Right lobe of liver (tissue), 6 donors: ENCODE measurements around the gene MEF2A. TPM values are rescaled to one million over a fixed set of nuclear protein-coding genes. Genes with fewer than 3 reads are reported as not detected.

Experiments used
- ATAC-seq, 4 donors: fragments of 200-7000 bp; cut with Tn5 transposase; one replicate each; pipeline ENCODE4 v1.9.1; 2020; ENCODE audit warnings: mild to moderate bottlenecking in 4 of 4, moderate library complexity in 4 of 4
- DNase-seq, 3 donors: peaks; one replicate each; pipeline ENCODE4 v3.0.0-alpha.2; 2020
- H3K27ac ChIP-seq, 3 donors: fragments of 200-600 bp; one replicate each; pipeline ENCODE4 v1.8.0; 2022
- H3K27me3 ChIP-seq, 2 donors: fragments of 200-600 bp; one replicate each; pipeline ENCODE4 v1.8.0; 2022
- H3K36me3 ChIP-seq, 4 donors: fragments of 200-600 bp; sonication (generic) in 1 of 4; one replicate each; pipeline versions ENCODE4 v1.5.1 to v1.8.0; 2017 to 2022; ENCODE audit warnings: control low read depth in 1 of 4
- H3K4me1 ChIP-seq, 4 donors: fragments of 200-600 bp; sonication (generic) in 1 of 4; one replicate each; pipeline versions ENCODE4 v1.5.1 to v1.8.0; 2017 to 2022; ENCODE audit warnings: control low read depth in 1 of 4
- H3K4me3 ChIP-seq, 3 donors: fragments of 200-600 bp; one replicate each; pipeline ENCODE4 v1.8.0; 2022
- H3K9me3 ChIP-seq, 4 donors: fragments of 200-600 bp; sonication (generic) in 1 of 4; one replicate each; pipeline versions ENCODE4 v1.5.1 to v1.8.0; 2017 to 2022; ENCODE audit warnings: control low read depth in 1 of 4
- POLR2A ChIP-seq: fragments of 450-650 bp; IDR thresholded peaks from one replicate; pipeline ENCODE4 v1.6.1; 2017; ENCODE audit warnings: antibody characterized with exemption, mild to moderate bottlenecking
- WGBS: methylation state at CpG from one replicate; pipeline ENCODE4 v1.1.6; 2018; ENCODE audit warnings: low coverage, low lambda C conversion rate; ENCODE audit not compliant: insufficient coverage; ENCODE audit errors: missing lambda C conversion rate; 5-methylcytosine and 5-hydroxymethylcytosine counted together
- intact Hi-C, 2 donors: fragments of 100-400 bp; cut with DNase I; formaldehyde crosslinking; loops; one replicate each; pipeline versions ENCODE4 v1.11.2 to v1.14.1; 2022
- total RNA-seq, 6 experiments: library from RNA; depleted of rRNA in 2 of 6; stranded (reverse); fragments of >200 nt in 2 of 6; fragmentation: NEBNext Ultra II Directional in 3 of 6; extraction: Animal tissue kit (Norgen Biotek cat#: 25700) in 3 of 6; gene quantifications; one replicate each; pipeline versions ENCODE4 v1.1.0 to v1.2.4, GENCODE V29; 2016 to 2023
- TF ChIP-seq, protein P1 (sequence below), 4 donors: fragments of 200-600 bp in 3 of 4; fragments of 450-650 bp in 1 of 4; IDR thresholded peaks; one replicate each; pipeline versions ENCODE4 v1.5.1 to v1.8.0; 2016 to 2022; ENCODE audit warnings: antibody characterized with exemption in 4 of 4, mild to moderate bottlenecking in 2 of 4
- donor health status: DM: no; HTN: yes; CAD: no.
- donor health status: DM: no; HTN: no; CAD: no.
- donor health status: DM: no; HTN: no; CAD: no.
- donor health status: DM: no; HTN: yes; CAD: no.
- donor health status: DM: no; HTN: yes; CAD: no.

Gene MEF2A
- total RNA-seq, 6 experiments from 2014 or later = 20.1 to 35.5 (median 25.4) TPM

DNA sequence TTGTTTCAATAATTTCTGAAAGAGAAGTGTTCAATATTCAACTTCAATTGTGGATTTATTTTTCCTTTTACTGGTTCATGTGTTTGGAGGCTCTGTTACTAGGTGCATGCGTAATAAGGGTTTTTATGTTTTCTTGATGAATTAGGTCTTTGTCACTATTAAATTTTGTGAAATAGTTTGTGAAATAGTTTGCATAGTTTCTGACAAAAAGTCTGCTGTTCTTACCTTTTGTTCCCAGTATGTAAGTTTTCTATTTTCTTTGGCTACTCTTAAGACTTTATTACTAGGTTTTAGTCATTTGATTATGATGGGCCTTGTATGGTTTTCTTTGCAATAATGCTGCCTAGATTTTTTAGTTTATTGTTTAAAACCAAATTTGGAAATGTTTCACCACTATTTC lies 38.0 kb downstream of the MEF2A start:
- H3K4me3 ChIP-seq = no peak overlapping the region
- no peaks in the 10 kb centered on the region for H3K27me3 ChIP-seq
- intact Hi-C loops = no loop called here
- H3K27ac ChIP-seq = no peak overlapping the region
- no peaks in the 10 kb centered on the region for H3K9me3 ChIP-seq
- TF ChIP-seq, protein P1, sequence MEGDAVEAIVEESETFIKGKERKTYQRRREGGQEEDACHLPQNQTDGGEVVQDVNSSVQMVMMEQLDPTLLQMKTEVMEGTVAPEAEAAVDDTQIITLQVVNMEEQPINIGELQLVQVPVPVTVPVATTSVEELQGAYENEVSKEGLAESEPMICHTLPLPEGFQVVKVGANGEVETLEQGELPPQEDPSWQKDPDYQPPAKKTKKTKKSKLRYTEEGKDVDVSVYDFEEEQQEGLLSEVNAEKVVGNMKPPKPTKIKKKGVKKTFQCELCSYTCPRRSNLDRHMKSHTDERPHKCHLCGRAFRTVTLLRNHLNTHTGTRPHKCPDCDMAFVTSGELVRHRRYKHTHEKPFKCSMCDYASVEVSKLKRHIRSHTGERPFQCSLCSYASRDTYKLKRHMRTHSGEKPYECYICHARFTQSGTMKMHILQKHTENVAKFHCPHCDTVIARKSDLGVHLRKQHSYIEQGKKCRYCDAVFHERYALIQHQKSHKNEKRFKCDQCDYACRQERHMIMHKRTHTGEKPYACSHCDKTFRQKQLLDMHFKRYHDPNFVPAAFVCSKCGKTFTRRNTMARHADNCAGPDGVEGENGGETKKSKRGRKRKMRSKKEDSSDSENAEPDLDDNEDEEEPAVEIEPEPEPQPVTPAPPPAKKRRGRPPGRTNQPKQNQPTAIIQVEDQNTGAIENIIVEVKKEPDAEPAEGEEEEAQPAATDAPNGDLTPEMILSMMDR (IDR thresholded peaks at IDR 0.05) = no peak
- TF ChIP-seq POLR2A = no peak
- peaks cover 0 to 21% (median 0%) of the 10 kb centered on the region in 4 donors for H3K4me1 ChIP-seq
- no peak for ATAC-seq
- 100% methylated on average over 1 of the region's 1 CpG for WGBS
- H3K36me3 ChIP-seq = peaks cover 0 to 4% (median 0%) of the 10 kb centered on the region in 4 donors
- no peak for DNase-seq

DNA sequence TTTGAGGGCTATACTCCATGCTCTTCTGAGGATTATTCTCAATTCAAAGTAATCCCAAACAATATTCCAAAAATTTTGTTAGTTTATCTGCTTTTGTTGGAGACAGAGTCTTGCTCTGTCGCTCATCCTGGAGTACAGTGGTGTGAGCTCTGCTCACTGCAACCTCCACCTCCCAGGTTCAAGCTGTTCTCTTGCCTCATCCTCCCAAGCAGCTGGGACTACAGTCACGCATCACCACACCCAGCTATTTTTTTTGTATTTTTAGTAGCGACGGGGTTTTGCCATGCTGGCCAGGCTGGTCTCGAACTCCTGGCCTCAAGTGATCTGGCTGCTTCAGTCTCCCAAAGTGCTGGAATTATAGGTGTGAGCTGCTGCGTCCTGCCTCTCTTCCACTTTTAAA lies 39.1 kb downstream of the MEF2A start:
- 88% methylated on average over 6 of the region's 6 CpGs for WGBS
- Histone ChIP-seq H3K4me3 (no peak overlapping the region), H3K36me3 (peaks cover 0 to 2% (median 0%) of the 10 kb centered on the region in 4 donors), H3K4me1 (peaks cover 0 to 21% (median 0%) of the 10 kb centered on the region in 4 donors), H3K27me3 (no peaks in the 10 kb centered on the region), H3K9me3 (no peaks in the 10 kb centered on the region), H3K27ac (no peak overlapping the region)
- no peak for DNase-seq
- ATAC-seq = no peak
- intact Hi-C loops = no loop called here
- TF ChIP-seq POLR2A = no peak
- TF ChIP-seq, protein P1 (IDR thresholded peaks at IDR 0.05) = no peak

DNA sequence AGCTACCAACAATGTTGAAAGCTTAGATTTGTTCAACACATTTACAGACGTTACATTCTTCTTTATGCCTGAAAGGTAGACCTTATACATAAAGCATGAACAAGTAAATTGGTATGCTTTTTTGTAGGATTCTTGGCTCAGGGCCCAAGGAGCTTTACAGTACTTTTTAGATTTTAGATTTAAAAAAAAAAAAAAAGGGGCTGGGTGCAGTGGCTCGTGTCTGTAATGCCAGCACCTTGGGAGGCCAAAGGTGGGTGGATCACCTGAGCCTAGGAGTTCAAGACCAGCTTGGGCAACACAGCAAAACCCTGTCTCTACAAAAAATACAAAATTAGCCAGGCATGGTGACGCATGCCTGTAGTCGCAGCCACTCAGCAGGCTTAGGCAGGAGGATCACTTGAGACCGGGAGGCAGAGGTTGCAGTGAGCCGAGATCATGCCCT lies 39.7 kb downstream of the MEF2A start:
- H3K27me3 ChIP-seq = no peaks in the 10 kb centered on the region
- no peaks in the 10 kb centered on the region for H3K9me3 ChIP-seq
- 69% methylated on average over 6 of the region's 6 CpGs for WGBS
- intact Hi-C loops = no loop called here
- peaks cover 0 to 21% (median 0%) of the 10 kb centered on the region in 4 donors for H3K4me1 ChIP-seq
- no peak overlapping the region for H3K27ac ChIP-seq
- ATAC-seq (no peak), DNase-seq (no peak)
- H3K4me3 ChIP-seq = no peak overlapping the region
- no peaks in the 10 kb centered on the region for H3K36me3 ChIP-seq
- no peak for TF ChIP-seq POLR2A
- TF ChIP-seq, protein P1 (IDR thresholded peaks at IDR 0.05) = no peak

DNA sequence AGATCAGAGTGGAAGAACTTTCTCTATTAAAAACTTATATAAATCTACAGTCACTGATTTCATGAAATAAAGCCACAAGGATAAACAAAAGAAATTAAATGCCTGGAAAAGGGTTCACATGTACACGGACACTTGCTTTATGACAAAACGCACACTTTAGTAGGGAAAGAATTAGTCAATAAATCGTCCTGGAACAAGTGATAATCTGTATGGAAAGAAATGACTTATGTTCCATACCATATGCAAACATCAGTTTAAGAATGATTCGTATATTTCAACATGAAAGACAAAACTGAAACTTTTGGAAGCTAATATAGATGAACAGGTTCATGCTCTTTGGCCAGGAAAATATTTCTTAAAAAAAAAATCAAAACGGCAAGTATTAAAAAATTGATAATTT lies 40.2 kb downstream of the MEF2A start:
- DNase-seq (no peak), ATAC-seq (no peak)
- Histone ChIP-seq H3K36me3 (no peaks in the 10 kb centered on the region), H3K27ac (no peak overlapping the region), H3K4me3 (no peak overlapping the region), H3K27me3 (no peaks in the 10 kb centered on the region), H3K9me3 (no peaks in the 10 kb centered on the region), H3K4me1 (peaks cover 0 to 21% (median 0%) of the 10 kb centered on the region in 4 donors)
- TF ChIP-seq, protein P1 (IDR thresholded peaks at IDR 0.05) = no peak
- no peak for TF ChIP-seq POLR2A
- intact Hi-C loops = no loop called here
- 82% methylated on average over 5 of the region's 5 CpGs for WGBS

DNA sequence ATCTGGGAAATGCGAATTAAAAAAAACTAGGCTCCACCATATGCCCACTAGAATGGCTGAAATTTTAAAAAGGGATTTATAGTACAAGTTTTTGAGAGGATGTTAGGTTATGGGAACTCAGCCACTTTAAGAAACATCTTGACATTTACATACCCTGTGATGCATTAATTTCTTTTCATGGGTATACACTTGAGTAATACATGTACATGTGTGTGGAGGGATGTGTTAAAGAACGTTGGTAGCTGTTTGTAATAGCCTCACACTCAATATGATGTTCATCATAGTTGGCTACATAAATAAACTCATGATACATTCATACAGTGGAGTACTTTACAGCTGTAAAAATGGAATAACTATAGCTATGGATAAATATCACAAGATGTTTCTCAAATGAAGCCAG lies 40.9 kb downstream of the MEF2A start:
- intact Hi-C loops = no loop called here
- WGBS = 88% methylated on average over 2 of the region's 2 CpGs
- no peak for DNase-seq
- no peak for ATAC-seq
- H3K9me3 ChIP-seq = no peaks in the 10 kb centered on the region
- TF ChIP-seq, protein P1 (IDR thresholded peaks at IDR 0.05) = no peak
- no peak for TF ChIP-seq POLR2A
- H3K4me3 ChIP-seq = no peak overlapping the region
- H3K36me3 ChIP-seq = no peaks in the 10 kb centered on the region
- no peaks in the 10 kb centered on the region for H3K27me3 ChIP-seq
- no peak overlapping the region for H3K27ac ChIP-seq
- H3K4me1 ChIP-seq = peaks cover 0 to 21% (median 0%) of the 10 kb centered on the region in 4 donors
